NCI-H187 (cell line): ENCODE results near the gene KIF26B.

Experiments used
- DNase-seq, 2 experiments: peaks; one replicate each; lab custom pipeline; 2025; lab: John Stamatoyannopoulos, UW

KIF26B gene

GRCh38 chr1:245241526-245242130, 86.8 kb downstream of the KIF26B start:
- DNase-seq, result no peak

- no peak for DNase-seq
Observed at GRCh38 chr1:245242989-245243388, 88.2 kb downstream of the KIF26B start.

- peak in 1 of 2 experiments; percentile 8 for DNase-seq
Observed at GRCh38 chr1:245245021-245245667, 90.4 kb downstream of the KIF26B start.

GRCh38 chr1:245246433-245246832, 91.6 kb downstream of the KIF26B start:
- no peak for DNase-seq

GRCh38 chr1:245247356-245247755, 92.6 kb downstream of the KIF26B start:
- DNase-seq, result no peak

GRCh38 chr1:245247801-245248200, 93.0 kb downstream of the KIF26B start:
- DNase-seq, result no peak

GRCh38 chr1:245248231-245248731, 93.5 kb downstream of the KIF26B start:
- DNase-seq, result peak in 1 of 2 experiments; percentile 0

GRCh38 chr1:245255783-245256182, 101.0 kb downstream of the KIF26B start:
- DNase-seq, result no peak

GRCh38 chr1:245256528-245256927, 101.7 kb downstream of the KIF26B start:
- DNase-seq, result no peak

- DNase-seq, result no peak
Observed at GRCh38 chr1:245258271-245258920, 103.6 kb downstream of the KIF26B start.

GRCh38 chr1:245260110-245260882, 105.5 kb downstream of the KIF26B start:
- DNase-seq, result no peak

GRCh38 chr1:245260883-245261282, 106.1 kb downstream of the KIF26B start:
- DNase-seq, result no peak

GRCh38 chr1:245261786-245262185, 107.0 kb downstream of the KIF26B start:
- no peak for DNase-seq

GRCh38 chr1:245263529-245264095, 108.8 kb downstream of the KIF26B start:
- no peak for DNase-seq

- no peak for DNase-seq
Observed at GRCh38 chr1:245264226-245264625, 109.4 kb downstream of the KIF26B start.

GRCh38 chr1:245266105-245266504, 111.3 kb downstream of the KIF26B start:
- no peak for DNase-seq

- no peak for DNase-seq
Observed at GRCh38 chr1:245270063-245270462, 115.3 kb downstream of the KIF26B start.

GRCh38 chr1:245270972-245271371, 116.2 kb downstream of the KIF26B start:
- no peak for DNase-seq

- no peak for DNase-seq
Observed at GRCh38 chr1:245272676-245273075, 117.9 kb downstream of the KIF26B start.

- DNase-seq, result no peak
Observed at GRCh38 chr1:245276445-245276844, 121.7 kb downstream of the KIF26B start.

- DNase-seq, result no peak
Observed at GRCh38 chr1:245277276-245277675, 122.5 kb downstream of the KIF26B start.

- no peak for DNase-seq
Observed at GRCh38 chr1:245278846-245279245, 124.1 kb downstream of the KIF26B start.
